SK-N-SH (cell line): ENCODE results near the gene AFF3.

Experiments
- EZH2phosphoT487 ChIP-seq: fragments of 200-600 bp; sonication (generic); IDR thresholded peaks from 2 replicates; pipeline ENCODE4 v1.6.1; 2017; ENCODE audit warnings: low read depth, mixed run types, mild to moderate bottlenecking, antibody characterized with exemption, moderate library complexity, borderline replicate concordance
- FOSL2 ChIP-seq: IDR thresholded peaks from 2 replicates; pipeline ENCODE4 v1.4.0; 2012; ENCODE audit warnings: low read depth, mild to moderate bottlenecking, moderate library complexity, borderline replicate concordance
- MXI1 ChIP-seq: IDR thresholded peaks from 2 replicates; pipeline ENCODE4 v1.6.1; 2012; ENCODE audit warnings: mild to moderate bottlenecking, low read depth, low read length, improper control_type of control experiment
- POLR2AphosphoS5 ChIP-seq: IDR thresholded peaks from 2 replicates; pipeline ENCODE4 v1.6.1; 2012; ENCODE audit warnings: low read depth, low read length
- RCOR1 ChIP-seq: fragments of 150-350 bp; IDR thresholded peaks from 2 replicates; pipeline ENCODE4 v1.6.1; 2017; ENCODE audit warnings: antibody characterized with exemption, low read length
- SMC3 ChIP-seq: IDR thresholded peaks from 2 replicates; pipeline ENCODE4 v1.6.1; 2012; ENCODE audit warnings: low read depth, low read length, improper control_type of control experiment
- TAF1 ChIP-seq: IDR thresholded peaks from 2 replicates; pipeline ENCODE4 v1.6.1; 2012; ENCODE audit warnings: low read depth, mild to moderate bottlenecking, low read length, moderate library complexity, borderline replicate concordance
- TCF12 ChIP-seq: IDR thresholded peaks from 2 replicates; pipeline ENCODE4 v1.4.0; 2012
- TF ChIP-seq, protein P1 (sequence below): fragments of 200-600 bp; sonication (generic); IDR thresholded peaks from 2 replicates; pipeline ENCODE4 v1.6.1; 2017; ENCODE audit warnings: antibody characterized with exemption, mild to moderate bottlenecking, moderate library complexity
- TF ChIP-seq, protein P2 (sequence below): IDR thresholded peaks from 2 replicates; pipeline ENCODE4 v1.4.0; 2012; ENCODE audit warnings: low read depth, borderline replicate concordance

DNA sequence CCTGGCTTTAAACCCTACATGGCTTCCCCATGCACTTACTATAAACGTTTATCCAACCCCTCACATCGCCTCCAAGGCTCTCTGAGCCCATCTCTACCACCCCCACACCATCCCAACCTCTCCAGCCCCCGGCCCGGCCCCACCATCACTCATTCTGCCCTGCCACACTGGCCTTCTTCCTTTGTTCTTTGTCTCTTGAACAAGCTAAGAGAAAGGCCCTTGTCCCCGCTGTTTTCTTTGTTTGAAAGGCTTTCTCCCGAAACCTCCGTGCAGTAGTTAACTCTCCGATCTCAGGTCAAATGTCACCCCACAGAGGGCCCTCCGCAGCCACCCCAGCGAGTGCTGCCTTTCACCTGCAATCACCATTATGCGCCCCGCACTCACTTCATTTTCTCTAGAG lies 100.4 kb downstream of the AFF3 start:
- TF ChIP-seq, protein P1, sequence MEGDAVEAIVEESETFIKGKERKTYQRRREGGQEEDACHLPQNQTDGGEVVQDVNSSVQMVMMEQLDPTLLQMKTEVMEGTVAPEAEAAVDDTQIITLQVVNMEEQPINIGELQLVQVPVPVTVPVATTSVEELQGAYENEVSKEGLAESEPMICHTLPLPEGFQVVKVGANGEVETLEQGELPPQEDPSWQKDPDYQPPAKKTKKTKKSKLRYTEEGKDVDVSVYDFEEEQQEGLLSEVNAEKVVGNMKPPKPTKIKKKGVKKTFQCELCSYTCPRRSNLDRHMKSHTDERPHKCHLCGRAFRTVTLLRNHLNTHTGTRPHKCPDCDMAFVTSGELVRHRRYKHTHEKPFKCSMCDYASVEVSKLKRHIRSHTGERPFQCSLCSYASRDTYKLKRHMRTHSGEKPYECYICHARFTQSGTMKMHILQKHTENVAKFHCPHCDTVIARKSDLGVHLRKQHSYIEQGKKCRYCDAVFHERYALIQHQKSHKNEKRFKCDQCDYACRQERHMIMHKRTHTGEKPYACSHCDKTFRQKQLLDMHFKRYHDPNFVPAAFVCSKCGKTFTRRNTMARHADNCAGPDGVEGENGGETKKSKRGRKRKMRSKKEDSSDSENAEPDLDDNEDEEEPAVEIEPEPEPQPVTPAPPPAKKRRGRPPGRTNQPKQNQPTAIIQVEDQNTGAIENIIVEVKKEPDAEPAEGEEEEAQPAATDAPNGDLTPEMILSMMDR, result no peak
- TF ChIP-seq EZH2phosphoT487 (no peak), MXI1 (no peak), POLR2AphosphoS5 (no peak), TAF1 (no peak), RCOR1 (no peak), SMC3 (no peak), FOSL2 (no peak), TCF12 (no peak)
- TF ChIP-seq, protein P2, sequence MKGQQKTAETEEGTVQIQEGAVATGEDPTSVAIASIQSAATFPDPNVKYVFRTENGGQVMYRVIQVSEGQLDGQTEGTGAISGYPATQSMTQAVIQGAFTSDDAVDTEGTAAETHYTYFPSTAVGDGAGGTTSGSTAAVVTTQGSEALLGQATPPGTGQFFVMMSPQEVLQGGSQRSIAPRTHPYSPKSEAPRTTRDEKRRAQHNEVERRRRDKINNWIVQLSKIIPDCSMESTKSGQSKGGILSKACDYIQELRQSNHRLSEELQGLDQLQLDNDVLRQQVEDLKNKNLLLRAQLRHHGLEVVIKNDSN, result no peak
